HL-60/S4 treated with phorbol 12-myristate 13-acetate at 8.2 ng/mL for 4 days and 3 days (cell line): Measurements from ENCODE around the gene EHF.

Source experiments
- in situ Hi-C: fragments of 300-500 bp; cut with MboI; formaldehyde crosslinking; loops from 2 replicates; pipeline ENCODE4 v1.15.0; 2022; ENCODE audit warnings: low sequenced_read_pairs

EHF gene

DNA sequence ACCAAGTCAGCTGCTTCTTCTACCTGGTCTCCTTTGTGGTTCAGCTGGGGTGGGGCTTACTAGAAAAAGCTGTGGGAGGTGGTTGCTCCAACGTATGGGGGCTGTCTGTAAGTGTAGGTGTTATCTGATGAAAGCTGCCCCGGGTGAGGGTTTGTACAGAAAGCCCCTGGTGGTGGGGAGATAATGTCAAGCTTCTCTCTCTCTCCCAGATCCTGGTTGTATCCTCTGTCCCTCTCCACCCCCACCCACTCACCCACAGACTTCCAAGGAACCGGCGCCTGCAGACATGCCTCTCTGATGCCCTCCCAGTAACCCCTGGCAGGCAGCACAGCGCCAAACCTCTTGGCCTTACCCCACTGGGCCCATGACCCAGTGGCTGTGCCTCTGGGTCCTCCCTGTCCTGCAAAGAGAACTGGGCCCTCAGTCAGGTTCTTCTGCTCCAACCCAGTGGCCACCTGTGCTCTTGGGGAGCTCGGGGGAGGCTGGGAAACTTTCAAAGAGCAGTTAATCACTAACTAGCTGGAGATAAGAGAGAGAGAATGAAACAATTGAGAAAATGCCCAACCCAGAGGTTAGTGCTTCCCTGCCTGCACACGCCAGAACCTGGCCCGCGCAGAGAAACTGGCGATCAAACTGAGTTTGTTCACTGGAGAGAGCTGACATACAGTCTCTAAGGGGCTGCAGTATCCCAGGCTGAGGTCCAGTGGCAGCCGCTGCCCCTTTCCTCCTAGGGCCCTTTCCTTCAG lies 20.4 kb upstream of the EHF start:
- in situ Hi-C loops = no loop called here

DNA sequence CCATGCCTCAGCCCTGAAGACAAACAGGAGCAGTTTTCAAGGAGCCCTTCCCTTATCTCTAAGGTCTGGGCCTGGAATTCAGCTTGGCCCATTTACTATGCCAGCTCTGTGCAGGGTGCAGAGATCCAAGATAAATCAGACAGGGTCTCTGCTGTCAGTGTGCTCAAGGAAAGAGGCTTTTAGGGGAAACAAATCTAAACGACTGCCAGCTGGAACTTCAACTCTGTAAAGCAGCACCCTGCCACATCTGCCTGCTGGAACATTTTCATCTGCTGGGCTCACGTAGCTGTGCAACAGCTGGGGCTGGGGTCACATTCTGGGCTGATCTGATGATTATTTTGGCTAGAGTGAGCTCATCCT lies 19.8 kb upstream of the EHF start:
- in situ Hi-C loops = no loop called here

DNA sequence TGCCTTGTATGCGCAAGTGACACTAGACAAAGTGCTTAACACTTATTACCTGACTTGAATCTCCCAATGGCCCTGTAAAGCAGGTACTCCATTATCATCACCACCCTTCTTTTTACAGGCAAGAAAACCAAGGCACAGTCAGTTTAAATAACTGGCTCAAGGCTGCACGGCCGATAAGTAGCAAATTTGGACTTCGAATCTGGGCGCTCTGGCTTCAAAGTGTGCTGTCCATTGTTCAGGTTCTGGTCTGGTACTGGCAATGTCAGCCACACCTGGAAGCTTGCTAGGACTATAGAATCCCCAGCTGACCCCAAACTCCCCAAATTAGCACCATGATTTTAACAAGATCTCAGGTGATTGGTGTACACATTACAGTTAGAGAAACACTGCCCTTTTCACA lies 19.3 kb upstream of the EHF start:
- in situ Hi-C loops = no loop called here

DNA sequence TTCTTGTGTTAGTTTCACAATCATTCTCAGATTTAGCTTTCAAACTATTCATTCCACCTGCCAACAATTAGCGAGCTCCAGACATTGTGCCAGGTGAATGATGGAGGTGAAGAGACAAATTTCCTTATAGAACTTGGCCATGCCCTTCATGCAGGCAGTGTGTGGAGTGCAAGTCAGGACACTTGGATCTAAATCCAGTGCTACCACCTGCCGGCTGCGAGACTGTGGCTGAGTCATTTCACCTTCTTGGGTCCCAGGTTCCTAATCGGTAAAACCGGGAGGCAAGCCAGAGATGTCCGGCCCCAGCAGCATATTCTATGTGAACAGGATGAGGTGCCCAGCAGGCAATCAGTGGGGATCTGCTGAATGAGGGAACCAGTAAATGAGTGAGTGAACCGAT lies 18.6 kb upstream of the EHF start:
- in situ Hi-C loops = no loop called here

DNA sequence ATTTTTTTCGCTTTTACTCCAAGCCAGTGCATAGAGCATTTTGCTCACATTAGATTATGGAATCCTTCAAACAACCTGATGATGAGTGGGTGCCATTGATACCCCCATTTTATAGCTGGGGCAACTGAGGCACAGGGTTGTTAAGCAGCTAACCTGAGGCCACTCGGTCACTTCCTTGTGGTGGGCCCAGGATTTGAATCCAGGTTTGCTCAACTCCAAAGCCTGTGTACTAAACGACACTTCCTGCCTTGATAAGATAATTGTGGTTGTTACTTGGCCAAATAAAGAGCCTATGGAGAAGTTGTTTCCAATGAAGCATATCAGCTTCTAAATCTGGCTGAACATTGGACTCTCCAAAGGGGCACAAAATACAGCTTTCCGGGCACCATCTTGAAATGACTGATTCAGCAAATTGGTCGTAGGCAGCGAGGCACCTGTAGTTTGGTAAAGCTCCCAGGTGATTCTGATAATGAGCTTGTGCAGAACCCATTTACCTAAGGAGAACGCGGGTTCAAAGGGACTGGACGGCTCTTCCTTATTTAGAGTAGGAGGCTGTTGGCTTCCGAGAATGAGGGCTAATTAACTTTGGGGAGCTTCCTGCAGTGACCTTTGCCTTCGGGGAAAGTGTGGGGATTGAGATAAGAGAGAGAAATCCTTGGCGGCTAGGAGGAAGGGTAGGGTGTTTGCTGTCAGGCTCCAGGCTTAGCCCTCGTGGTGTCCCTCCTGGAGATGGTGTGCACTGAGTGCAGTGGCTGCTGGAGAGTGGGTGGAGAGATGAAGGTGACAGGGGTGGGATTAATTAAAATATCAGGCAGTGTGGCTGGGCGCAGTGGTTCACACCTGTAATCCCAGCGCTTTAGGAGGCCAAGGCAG lies 17.5 kb upstream of the EHF start:
- in situ Hi-C loops = no loop called here

DNA sequence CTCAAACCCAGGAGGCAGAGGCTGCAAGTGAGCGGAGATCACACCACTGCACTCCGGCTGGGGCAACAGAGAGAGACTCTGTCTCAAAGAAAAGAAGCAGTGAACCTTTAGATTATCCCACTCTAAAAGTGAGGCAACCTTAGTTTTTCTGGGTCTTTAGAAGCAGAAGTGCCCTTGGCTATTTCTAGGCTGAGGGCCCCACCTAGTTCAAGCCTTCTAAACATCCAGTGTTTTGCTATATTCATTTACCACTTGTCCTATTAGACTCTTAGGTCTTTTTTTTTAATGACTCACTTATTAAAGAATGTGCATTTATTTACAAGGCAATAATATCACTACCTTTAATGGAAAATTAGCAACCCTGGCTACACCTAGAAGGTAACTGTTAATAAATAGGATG lies 16.7 kb upstream of the EHF start:
- in situ Hi-C loops = no loop called here

DNA sequence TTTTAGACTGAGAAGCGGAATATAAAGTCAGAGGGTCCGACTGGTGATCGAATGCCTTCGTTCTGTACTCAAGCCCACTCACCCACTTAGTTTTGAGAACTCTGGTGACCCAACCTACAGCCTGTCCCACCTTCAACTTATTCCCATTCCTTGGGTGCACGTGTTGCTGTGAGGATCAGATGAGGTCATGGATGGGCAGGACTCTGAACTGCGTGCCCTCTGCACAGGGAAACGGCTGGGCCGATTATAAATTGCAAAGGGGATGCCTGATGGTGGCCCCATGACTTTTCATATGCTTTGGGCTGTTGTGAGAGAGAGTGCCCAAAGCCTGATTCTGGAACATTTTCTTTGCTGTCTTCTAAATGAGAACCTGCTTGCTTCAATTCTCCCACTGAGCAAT lies 16.0 kb upstream of the EHF start:
- in situ Hi-C loops = no loop called here

DNA sequence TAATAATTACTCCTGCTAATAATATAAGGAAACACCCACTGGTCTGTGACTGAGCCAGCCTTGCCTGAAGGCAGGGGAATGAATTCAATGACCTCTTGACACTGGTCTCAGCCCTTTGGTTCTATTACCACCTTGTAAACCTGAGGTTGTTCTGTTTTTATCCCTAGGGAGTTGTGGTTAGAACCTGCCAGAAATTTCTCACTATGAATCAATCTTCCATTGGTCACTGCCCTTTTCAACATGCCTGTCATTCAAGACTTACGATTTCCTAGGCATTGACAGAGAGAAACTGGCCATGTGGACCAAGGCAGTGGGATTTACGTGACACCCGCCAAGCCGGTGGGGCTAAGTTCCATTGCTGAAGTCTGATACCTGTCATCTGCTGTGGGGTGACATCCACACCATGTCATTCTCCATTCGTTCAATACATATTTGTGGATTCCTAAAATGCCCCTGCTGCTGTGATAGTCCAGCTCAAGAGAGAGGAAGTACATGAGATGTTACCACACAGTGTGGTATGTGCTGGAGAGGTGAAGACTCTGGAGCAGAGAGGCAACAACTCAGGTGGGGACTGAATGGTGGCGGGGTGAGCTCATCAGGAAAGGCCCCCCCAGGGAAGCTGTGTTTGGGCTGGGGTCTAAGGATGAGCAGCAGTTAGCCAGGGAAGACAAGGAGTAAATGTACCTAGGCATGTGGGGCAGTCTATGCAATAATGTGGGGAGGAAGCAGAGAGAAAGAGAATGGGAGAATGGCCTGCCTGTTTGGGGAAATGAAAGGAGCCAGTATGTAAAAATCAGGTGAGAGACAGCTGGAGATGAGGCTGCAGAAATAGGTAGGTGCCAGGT lies 15.2 kb upstream of the EHF start:
- in situ Hi-C loops = no loop called here

DNA sequence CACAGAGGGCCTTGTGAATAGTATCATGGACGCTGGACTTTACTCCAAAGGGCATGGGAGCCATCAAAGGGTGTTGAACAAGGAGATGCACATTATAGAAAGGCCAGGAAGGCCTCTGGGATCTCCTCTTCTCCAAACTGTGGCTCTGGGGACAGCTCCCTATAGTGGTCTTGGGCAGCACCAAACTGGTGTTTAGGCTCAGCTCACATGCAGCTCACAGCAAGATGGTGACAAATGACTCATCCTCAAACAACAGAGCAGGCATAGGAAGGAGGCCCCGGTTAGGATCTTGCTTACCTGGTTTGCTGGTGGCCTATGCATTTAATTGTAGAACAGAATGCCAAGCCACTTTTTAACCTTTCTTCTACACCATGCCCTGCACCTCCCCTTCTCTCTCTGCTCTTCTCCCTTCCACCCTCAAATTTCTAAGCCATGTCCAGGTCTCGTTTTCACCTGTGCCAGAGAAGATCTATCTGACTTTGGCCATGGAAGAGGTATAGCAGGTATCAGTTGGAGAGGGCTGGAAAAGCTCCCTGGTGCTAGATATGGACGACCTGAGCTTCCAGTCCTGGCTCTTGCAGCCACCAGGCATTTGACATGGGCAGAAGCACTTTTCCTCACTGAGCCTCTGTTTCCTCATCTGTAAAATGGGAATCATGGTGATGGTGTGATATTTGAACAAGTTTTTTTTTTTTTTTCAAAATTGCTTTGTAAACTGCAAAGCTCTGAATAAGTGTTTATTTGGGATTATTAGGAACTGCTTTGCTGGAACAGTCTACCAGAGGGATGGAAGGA lies 14.4 kb upstream of the EHF start:
- in situ Hi-C loops = no loop called here

DNA sequence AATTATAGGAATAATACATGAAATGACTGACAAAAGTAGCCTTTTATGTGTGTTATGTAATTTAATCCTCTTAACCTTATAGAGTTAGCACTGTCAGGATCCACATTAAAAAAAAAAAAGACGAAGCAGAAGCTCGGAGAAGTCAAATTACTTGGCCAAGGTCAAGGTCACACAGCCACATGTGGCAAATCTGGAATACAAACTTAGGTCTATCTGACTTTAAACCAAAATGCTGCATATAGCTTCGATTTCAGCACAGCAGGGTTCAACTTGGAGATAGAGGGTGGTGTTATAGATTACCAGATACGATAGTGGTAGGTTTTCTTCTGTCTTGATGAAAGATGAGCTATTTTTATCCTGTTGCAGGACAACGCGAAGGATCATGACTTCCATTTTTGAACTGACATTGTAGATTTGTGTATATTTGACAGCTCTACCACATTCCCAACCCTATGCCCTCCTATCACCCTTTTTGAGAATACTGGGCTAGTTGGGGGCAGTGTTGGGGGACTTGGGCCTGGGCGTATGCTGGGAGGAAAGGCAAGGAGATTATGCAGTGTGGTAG lies 11.6 kb upstream of the EHF start:
- in situ Hi-C loops = no loop called here

DNA sequence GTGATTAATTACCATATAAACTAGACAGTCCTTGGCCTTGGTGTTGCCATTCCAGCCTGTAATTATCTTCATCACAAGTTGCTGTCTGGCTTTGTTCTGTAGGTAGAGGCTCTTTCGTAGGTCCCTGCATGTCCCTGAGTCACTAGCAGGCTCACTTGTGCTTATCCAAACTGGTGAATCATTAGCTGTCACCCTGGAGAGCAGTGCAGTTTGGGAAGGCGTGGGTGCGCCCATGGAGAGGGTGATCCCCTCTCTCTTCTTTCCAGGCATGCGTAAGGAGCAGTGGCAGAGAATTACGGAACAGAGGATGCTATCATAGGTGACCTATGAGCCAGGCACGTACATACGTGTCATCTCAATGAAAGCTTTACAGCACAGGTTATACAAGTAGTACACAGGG lies 11.0 kb upstream of the EHF start:
- in situ Hi-C loops = no loop called here

DNA sequence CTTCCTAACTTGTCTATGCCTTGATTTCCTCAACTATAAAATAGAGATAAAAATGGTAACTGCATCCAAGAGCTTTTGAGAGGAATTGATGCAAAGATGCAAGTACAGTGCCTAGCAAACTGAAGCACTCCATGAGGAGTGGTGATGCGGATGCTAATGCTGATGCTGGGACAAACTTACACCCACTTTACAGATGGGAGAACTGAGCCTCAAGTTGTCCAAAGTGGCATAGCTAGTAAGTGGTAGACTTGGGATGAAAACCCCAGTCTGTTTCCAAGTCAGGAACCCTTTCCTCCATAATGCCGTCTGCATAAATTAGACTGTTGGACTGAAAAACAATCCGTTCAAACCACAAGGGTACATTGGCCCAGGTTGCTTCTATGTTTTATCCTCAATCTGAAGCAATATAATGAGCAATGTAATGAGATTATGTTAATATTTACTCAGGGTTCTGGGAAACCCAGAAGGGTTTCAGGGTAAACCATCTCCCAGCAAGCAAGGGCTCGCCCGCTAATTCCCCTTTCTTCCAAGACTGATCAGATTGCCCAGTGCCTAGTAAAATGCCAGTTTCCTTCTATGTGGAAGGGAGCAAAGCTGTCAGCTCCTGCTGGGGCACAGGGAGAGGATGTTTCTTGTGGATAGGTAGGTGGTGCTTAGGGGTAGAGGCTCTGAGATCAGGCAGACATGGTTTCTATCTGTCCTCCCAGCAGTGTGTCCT lies 10.4 kb upstream of the EHF start:
- in situ Hi-C loops = no loop called here

DNA sequence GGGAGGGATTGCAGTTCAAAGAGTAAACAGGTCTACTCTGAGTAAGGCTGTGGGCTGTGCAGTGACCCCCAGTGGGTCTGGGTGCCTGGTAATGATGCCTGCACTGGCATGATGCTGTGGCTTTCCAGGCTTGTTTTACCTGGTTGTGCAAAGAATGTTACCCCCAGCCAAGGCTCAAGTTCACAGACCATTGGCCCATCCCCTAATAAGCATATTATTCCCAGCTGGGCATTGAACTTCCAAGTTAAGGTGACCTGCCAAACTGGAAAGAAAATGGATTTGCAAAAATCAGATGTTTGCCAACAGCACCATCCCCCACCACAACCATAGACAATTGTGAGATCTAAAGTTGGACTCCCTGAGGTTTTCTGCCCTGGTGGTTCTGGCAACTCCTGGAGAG lies 7.9 kb upstream of the EHF start:
- in situ Hi-C loops = no loop called here

DNA sequence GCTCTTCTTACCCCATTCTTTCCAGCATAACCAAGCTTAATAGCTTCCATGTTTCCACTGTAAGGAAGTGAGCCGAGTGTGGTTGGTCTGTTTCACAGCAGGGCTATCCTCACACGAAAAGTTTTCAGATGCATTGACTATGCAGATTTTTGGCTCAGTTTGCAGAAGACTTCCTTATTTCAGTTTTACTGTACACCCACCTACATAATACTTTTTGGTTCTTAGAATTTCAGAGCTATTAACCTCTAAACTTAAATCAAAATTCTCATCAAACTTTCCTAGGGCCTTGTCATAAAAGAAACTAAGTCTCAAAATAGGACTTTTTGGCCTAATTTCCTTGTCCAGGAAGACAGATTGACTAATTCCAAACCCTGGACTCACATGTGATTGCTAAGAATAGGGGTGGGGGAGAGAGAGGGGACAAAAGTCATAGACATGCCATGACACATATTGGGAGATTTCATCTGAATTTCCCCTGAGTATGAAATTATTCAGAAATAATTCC lies 7.3 kb upstream of the EHF start:
- in situ Hi-C loops = no loop called here

DNA sequence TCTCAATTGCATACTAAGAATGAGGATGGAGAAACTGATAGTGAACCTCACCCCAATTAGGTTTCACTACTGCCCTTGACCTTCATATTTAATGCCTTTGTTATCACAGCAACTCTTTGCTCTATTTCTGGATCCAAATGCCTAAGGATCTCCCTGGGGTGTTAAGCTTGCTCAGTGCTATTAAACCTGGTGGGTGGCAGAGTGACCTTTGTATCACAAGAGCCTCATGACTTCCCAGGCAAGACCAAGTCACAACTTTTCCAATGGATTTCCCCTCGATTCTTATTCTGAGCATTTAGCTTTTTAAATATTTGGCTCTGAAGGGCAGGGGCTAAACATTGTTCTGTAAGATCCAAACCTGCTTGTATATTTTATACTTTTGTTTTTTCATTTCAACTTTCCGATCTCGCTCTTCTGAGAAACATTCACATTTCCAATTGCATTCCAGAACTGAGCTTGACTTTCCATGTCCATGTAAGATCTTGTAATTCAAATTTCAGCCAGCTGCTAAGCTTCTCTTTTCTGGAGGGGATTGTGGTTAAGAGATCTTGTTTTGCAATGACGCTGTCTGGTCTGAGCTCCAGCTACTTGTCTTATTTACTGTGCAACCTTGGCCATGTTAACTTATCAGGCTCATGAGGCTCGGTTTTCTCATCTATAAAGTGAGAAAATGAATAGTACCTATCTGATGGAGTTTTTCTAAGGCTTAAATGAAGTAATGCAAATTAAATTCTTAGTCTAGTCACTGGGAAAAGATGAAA lies 6.4 kb upstream of the EHF start:
- in situ Hi-C loops = no loop called here

DNA sequence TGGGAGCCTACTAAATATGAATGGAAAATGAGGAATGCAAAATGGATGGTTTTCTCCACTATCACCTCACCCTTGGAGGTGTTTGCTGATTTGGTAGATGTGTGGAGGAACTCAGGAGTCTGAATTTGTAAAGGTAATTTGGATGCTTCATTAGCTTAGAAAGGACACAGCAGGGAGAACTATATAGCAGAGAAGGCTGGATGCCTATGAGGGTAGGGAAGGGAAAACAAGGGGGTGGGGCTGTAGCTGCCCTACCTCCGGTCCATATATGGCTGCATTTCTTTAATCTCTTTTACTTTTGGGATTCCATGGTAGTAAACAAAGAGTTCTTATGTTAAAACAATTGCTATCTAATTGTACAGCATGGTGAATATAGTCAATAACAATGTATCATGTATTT lies 4.8 kb upstream of the EHF start:
- in situ Hi-C loops = no loop called here

DNA sequence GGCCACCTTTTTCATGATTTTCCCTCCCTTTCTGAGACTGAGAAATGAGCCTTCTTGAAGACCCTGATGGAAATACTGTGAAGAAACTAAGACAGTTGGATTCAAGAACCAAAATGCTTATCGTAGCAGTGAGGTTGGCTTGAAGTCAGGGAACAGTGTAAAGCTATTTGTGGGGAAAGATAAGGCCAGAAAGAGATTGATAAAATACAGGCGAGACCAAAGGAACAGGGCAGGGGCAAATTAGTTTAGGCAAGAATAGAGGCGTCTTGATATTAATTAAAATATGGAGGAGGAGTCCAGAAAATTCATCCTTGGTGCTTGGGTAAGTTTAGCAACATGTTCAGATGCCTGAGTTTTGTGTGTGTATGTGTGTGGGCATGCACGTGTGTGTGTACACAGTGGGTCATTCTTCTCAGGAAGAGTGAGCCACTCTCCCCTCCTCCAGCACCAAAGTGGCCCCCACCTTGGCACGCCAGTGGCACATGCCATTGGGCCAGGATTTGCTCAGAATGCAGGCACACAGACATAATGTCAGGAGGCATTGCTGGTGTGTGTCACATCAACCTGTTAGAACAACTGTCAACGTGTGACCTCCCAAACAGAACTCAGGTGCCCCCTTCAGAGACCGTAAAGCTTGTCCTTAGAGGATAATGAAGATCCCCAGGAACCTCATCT lies 3.9 kb upstream of the EHF start:
- in situ Hi-C loops = no loop called here

DNA sequence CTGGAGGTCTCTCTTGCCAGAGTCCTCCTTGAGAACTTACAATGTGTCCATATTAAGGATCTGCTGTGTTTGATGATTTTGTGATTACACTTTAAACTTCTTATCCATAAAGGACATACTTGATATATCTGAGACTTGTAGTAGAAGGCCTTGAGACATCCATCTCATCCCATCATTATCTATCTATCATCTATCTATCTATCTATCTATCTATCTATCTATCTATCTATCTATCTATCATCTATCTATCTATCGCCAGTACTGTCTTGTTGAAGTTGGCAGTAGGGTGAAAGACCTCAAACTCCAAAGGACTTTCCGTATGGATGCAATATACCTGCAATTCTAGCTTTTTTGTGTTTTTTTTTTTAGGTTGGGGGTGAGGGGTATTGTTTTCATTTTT lies 2.5 kb upstream of the EHF start:
- in situ Hi-C loops = no loop called here
